ENCODE measurements around the gene IYD.
A peak's percentile ranks its signal among the peaks of the same experiment; 100 is the strongest.

The IYD gene

GRCh38 chr6:150349546-150349945 is 19.3 kb upstream of the IYD start:
- Histone ChIP-seq H3K9ac (ENCODE audit: low read length) (no peak overlapping the region), H3K36me3 (replicated peaks; ENCODE audit: low read depth, low read length) (no peaks in the 10 kb centered on the region), H3K4me3 (ENCODE audit: low read length) (no peak overlapping the region), H2AFZ (ENCODE audit: low read depth, low read length) (no peak overlapping the region), H3K9me3 (ENCODE audit: insufficient read depth, low read length) (no peaks in the 10 kb centered on the region), H3K79me2 (ENCODE audit: low read length) (no peaks in the 10 kb centered on the region), H3K27ac (ENCODE audit: low read length) (no peak overlapping the region), H3K4me2 (ENCODE audit: low read length) (no peak overlapping the region), H3K4me1 (ENCODE audit: low read length) (peaks cover 24% of the 10 kb centered on the region), H3K27me3 (ENCODE audit: low read depth, low read length) (no peaks in the 10 kb centered on the region), H4K20me1 (ENCODE audit: insufficient read depth, low read length) (no peaks in the 10 kb centered on the region)
- TF ChIP-seq, protein P1, sequence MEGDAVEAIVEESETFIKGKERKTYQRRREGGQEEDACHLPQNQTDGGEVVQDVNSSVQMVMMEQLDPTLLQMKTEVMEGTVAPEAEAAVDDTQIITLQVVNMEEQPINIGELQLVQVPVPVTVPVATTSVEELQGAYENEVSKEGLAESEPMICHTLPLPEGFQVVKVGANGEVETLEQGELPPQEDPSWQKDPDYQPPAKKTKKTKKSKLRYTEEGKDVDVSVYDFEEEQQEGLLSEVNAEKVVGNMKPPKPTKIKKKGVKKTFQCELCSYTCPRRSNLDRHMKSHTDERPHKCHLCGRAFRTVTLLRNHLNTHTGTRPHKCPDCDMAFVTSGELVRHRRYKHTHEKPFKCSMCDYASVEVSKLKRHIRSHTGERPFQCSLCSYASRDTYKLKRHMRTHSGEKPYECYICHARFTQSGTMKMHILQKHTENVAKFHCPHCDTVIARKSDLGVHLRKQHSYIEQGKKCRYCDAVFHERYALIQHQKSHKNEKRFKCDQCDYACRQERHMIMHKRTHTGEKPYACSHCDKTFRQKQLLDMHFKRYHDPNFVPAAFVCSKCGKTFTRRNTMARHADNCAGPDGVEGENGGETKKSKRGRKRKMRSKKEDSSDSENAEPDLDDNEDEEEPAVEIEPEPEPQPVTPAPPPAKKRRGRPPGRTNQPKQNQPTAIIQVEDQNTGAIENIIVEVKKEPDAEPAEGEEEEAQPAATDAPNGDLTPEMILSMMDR (IDR thresholded peaks at IDR 0.05; ENCODE audit: low read depth, low read length): no peak
- no peak for TF ChIP-seq EZH2phosphoT487 (IDR thresholded peaks at IDR 0.05; ENCODE audit: low read depth)

DNA sequence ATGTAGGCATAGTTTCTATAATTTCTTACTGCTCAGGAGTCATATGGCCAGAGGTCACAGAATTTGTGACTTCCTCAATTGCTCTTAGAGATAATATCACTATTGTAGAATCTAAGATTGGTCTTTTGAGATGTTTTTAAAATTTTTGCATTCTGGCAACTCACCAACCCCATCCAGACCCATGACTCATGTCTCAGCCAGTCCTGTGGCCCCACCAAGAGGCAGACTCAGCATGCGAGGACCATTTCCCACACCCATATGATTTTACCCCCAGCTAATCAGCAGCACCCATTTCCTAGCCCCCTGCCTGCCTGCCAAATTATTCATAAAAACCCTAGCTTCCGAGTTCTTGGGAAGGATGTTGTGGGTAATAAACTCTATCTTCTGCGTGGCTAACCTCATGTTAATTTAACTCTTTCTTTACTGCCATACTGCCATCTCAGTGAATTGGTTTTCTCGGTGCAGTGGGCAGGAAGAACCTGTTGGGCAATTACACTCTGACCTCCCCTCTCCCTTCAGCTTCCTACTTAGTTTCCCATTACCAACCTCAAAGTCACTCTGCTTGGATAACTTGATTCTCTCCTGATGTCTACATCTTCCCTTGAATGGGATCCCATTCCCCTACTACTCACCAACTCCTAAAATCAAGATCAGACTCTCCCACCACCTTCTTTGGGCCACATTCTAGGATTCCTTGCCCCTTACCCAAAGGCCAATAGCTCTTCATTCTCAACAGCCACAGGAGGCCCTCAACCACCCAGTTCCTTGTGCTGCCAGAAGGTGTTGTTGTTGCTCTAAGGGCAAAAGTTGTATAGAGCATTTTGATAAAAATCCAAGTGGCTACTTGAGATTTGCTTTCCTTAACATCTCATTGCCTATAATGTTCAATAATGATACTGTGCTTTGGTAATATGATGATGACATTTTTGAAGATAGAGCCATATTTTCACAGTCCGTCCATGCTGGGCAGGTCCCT is 16.2 kb upstream of the IYD start:
- H2AFZ ChIP-seq (ENCODE audit: low read depth, low read length): no peak overlapping the region

DNA sequence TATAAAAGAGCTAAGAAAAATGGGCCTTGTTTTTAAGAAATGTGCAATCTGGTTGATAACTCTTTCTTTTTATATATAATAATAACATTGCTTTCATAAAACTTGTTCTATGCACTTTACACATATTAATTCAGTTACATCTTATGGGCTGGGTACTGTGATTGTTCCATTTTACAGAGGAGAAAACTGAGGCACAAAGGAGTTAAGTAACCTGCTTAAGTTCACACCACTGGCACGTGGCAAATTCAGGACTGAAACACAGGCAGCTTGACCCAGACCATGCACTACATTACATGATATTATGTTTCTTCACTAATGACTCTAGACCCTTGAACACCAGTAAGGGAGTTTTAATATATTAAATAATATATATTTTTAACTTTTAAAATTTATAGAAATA is 15.4 kb upstream of the IYD start:
- H3K4me2 ChIP-seq (ENCODE audit: low read length): no peak overlapping the region
- H2AFZ ChIP-seq (ENCODE audit: low read depth, low read length): no peak overlapping the region
- no peak overlapping the region for H3K9ac ChIP-seq (ENCODE audit: low read length)
- H3K36me3 ChIP-seq (replicated peaks; ENCODE audit: low read depth, low read length): no peaks in the 10 kb centered on the region
- H4K20me1 ChIP-seq (ENCODE audit: insufficient read depth, low read length): no peaks in the 10 kb centered on the region
- H3K27me3 ChIP-seq (ENCODE audit: low read depth, low read length): no peaks in the 10 kb centered on the region
- no peak overlapping the region for H3K27ac ChIP-seq (ENCODE audit: low read length)
- H3K79me2 ChIP-seq (ENCODE audit: low read length): no peaks in the 10 kb centered on the region
- peaks cover under 1% of the 10 kb centered on the region; the same call in 1 of the 2 replicates for H3K4me1 ChIP-seq (ENCODE audit: low read length)
- H3K9me3 ChIP-seq (ENCODE audit: insufficient read depth, low read length): no peaks in the 10 kb centered on the region
- TF ChIP-seq EZH2phosphoT487 (IDR thresholded peaks at IDR 0.05; ENCODE audit: low read depth): no peak
- TF ChIP-seq, protein P1 (IDR thresholded peaks at IDR 0.05; ENCODE audit: low read depth, low read length): no peak
- H3K4me3 ChIP-seq (ENCODE audit: low read length): no peak overlapping the region

More for the DNA sequence above, 16.2 kb upstream of the IYD start:
- no peaks in the 10 kb centered on the region for H3K79me2 ChIP-seq (ENCODE audit: low read length)
- peaks cover 9% of the 10 kb centered on the region for H3K4me1 ChIP-seq (ENCODE audit: low read length)
- no peak for TF ChIP-seq EZH2phosphoT487 (IDR thresholded peaks at IDR 0.05; ENCODE audit: low read depth)
- TF ChIP-seq, protein P1 (IDR thresholded peaks at IDR 0.05; ENCODE audit: low read depth, low read length): peak; percentile 23
- no peaks in the 10 kb centered on the region for H4K20me1 ChIP-seq (ENCODE audit: insufficient read depth, low read length)
- H3K9me3 ChIP-seq (ENCODE audit: insufficient read depth, low read length): no peaks in the 10 kb centered on the region
- H3K27me3 ChIP-seq (ENCODE audit: low read depth, low read length): no peaks in the 10 kb centered on the region
- H3K4me2 ChIP-seq (ENCODE audit: low read length): no peak overlapping the region
- no peak overlapping the region for H3K27ac ChIP-seq (ENCODE audit: low read length)
- no peak overlapping the region for H3K9ac ChIP-seq (ENCODE audit: low read length)
- no peak overlapping the region for H3K4me3 ChIP-seq (ENCODE audit: low read length)
- no peaks in the 10 kb centered on the region for H3K36me3 ChIP-seq (replicated peaks; ENCODE audit: low read depth, low read length)

- Histone ChIP-seq H3K4me3 (ENCODE audit: low read length) (no peak overlapping the region), H3K4me1 (ENCODE audit: low read length) (no peaks in the 10 kb centered on the region), H3K4me2 (ENCODE audit: low read length) (no peak overlapping the region), H3K9ac (ENCODE audit: low read length) (no peak overlapping the region), H2AFZ (ENCODE audit: low read depth, low read length) (no peak overlapping the region), H3K27me3 (ENCODE audit: low read depth, low read length) (no peaks in the 10 kb centered on the region), H4K20me1 (ENCODE audit: insufficient read depth, low read length) (no peaks in the 10 kb centered on the region), H3K79me2 (ENCODE audit: low read length) (no peaks in the 10 kb centered on the region), H3K9me3 (ENCODE audit: insufficient read depth, low read length) (no peaks in the 10 kb centered on the region), H3K27ac (ENCODE audit: low read length) (no peak overlapping the region), H3K36me3 (replicated peaks; ENCODE audit: low read depth, low read length) (no peaks in the 10 kb centered on the region)
- no peak for TF ChIP-seq EZH2phosphoT487 (IDR thresholded peaks at IDR 0.05; ENCODE audit: low read depth)
Measured at GRCh38 chr6:150354754-150355571, 13.8 kb upstream of the IYD start.

All from OCI-LY3 (cell line).